BJ (cell line): Measurements from ENCODE around the gene KANK3. TPM values are rescaled to one million over a fixed set of nuclear protein-coding genes. Genes with fewer than 3 reads are reported as not detected.
A peak's percentile ranks its signal among the peaks of the same experiment; 100 is the strongest.

Experiments
- CTCF ChIA-PET: fragments of 350-600 bp; formaldehyde crosslinking; extraction: SDS; loops from one replicate; lab custom pipeline; 2021; ENCODE audit warnings: antibody characterized with exemption, inconsistent platforms; lab: Yijun Ruan, JAX
- POLR2A ChIA-PET: fragments of 300-600 bp; sonication (Branson Sonifier 250); formaldehyde crosslinking; extraction: SDS; loops from one replicate; lab custom pipeline; 2021; ENCODE audit warnings: antibody characterized with exemption; lab: Charles Lee
- DNase-seq: peaks from one replicate; pipeline ENCODE4 v3.0.0-alpha.2; 2011; ENCODE audit warnings: low read depth
- H3K27me3 ChIP-seq: 2 replicates; pipeline ENCODE4 v1.6.0; 2011; ENCODE audit warnings: low read length; ENCODE audit not compliant: control insufficient read depth, insufficient read depth
- H3K36me3 ChIP-seq: 2 replicates; pipeline ENCODE4 v1.5.1; 2011; ENCODE audit warnings: low read length; ENCODE audit not compliant: control insufficient read depth, insufficient read depth
- H3K4me3 ChIP-seq: 2 replicates; pipeline ENCODE4 v1.5.1; 2011; ENCODE audit warnings: low read depth, mild to moderate bottlenecking, control low read depth, low read length
- polyA minus RNA-seq: library from RNA; depleted of rRNA, polyadenylated mRNA; stranded (reverse); fragments of >200 nt; gene quantifications from 2 replicates; pipeline ENCODE4 v1.2.3, GENCODE V29; 2011; rRNA and poly(A)+ RNA removed
- polyA plus RNA-seq: library from polyadenylated mRNA; depleted of rRNA; stranded (reverse); fragments of >200 nt; gene quantifications from 2 replicates; pipeline ENCODE4 v1.2.3, GENCODE V29; 2011; rRNA removed
- TF ChIP-seq, protein P1 (sequence below): IDR thresholded peaks from 2 replicates; pipeline ENCODE4 v1.5.1; 2011; ENCODE audit warnings: low read depth, mild to moderate bottlenecking, control low read depth, inconsistent platforms, low read length, moderate library complexity; ENCODE audit not compliant: insufficient read depth

KANK3 gene
- polyA plus RNA-seq = 0.02 TPM in 1 of 2 replicates, not detected in the other
- polyA minus RNA-seq = not detected in 2 replicates

DNA sequence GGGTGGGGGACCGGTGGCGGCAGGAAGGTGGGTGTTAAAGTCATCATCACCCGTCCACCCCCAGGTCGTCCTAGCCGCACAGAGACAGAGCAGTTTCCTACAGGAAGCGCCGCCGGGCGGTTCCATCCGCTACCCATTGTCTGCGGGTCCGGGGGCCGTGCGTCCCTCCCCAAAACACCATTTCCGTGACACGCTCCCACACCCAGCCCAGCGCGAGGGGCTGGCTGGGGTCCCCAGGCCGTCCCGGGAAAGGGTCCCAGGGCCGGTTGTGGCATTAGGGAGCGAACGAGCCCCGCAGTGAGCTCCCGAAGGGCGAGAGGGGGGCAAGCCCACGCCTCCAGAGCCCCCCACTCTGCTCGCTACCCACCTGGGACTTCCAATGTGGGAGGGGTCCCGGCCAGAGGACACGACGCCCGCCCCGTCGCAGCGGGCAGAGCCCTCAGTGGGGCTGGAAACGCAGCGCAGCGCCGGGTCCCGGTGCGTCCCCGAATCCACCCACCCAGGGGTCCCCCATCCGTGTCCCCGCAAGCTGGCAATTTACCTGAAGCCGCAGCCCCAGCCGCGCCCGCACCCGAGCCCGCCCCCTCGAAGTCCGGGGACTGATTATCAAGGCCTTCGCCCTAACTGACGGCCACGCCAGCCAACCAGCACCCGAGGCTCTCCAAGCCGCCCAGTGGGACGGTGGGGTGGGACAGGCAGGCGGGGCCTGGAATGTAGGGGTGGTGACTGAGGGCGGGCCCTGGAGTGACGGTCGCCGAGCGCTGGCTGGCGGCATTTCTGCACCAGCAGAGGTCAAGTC lies at the start of gene KANK3:
TSS of gene KANK3 (minus strand) at position 579 of the 799 bp plus-strand sequence. CDS start 5,434 bp downstream, outside the sequence.
- POLR2A ChIA-PET = no interaction called here
- CTCF ChIA-PET = interaction anchor here (0.6 to 4.1 kb wide), 4 partner anchors 11 to 238 kb away, joined by 3 to 19 read pairs (median 6); no protein-coding TSS in a partner anchor
- H3K4me3 ChIP-seq = peak within 1 kb of the TSS; percentile 35

DNA sequence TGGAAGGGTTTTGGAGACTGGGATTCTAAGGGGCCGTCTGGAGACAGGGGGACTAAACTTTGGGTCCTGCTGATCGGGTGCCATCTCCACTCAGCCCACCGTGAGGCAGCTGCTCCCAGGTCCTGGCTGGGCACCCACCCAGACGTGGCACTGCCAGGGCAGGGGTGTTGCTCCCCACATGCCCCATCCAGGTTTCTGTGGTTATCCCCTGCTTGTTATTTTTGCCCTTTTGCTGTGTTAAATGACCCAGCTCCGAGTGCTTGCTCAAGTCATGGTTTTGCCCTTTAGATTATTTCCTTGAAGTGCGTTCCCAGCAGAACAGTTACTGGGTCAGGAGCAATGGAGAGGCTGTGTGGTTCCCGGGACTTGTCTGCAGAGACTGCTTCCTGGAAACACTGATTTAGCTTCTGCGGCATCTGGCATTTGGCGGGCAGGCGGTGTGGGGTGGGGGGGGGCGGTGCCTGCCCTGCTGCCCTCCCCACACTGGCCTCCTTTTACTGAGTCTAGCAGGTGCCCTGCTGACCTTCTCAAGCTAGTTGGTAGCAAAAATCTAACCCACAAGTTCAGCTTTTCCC lies 49.0 kb upstream of the KANK3 start:
- TF ChIP-seq, protein P1, sequence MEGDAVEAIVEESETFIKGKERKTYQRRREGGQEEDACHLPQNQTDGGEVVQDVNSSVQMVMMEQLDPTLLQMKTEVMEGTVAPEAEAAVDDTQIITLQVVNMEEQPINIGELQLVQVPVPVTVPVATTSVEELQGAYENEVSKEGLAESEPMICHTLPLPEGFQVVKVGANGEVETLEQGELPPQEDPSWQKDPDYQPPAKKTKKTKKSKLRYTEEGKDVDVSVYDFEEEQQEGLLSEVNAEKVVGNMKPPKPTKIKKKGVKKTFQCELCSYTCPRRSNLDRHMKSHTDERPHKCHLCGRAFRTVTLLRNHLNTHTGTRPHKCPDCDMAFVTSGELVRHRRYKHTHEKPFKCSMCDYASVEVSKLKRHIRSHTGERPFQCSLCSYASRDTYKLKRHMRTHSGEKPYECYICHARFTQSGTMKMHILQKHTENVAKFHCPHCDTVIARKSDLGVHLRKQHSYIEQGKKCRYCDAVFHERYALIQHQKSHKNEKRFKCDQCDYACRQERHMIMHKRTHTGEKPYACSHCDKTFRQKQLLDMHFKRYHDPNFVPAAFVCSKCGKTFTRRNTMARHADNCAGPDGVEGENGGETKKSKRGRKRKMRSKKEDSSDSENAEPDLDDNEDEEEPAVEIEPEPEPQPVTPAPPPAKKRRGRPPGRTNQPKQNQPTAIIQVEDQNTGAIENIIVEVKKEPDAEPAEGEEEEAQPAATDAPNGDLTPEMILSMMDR = no peak
- Histone ChIP-seq H3K36me3 (no peaks in the 10 kb centered on the region; the same call in 1 of the 2 replicates), H3K27me3 (no peaks in the 10 kb centered on the region), H3K4me3 (no peak overlapping the region)
- ChIA-PET CTCF (interaction anchor here (0.6 to 7.0 kb wide), 4 partner anchors 27 to 187 kb away, joined by 3 to 67 read pairs (median 4); no protein-coding TSS in a partner anchor), POLR2A (interaction anchor here (0.7 kb wide), 1 partner anchor 90 kb away, joined by 8 read pairs; no protein-coding TSS in a partner anchor)
- DNase-seq = no peak

More for the DNA sequence above, at the start of gene KANK3:
- TF ChIP-seq, protein P1 = no peak
- Histone ChIP-seq H3K27me3 (peaks cover 21% of the 10 kb centered on the region), H3K36me3 (no peaks in the 10 kb centered on the region)
- no peak for DNase-seq

DNA sequence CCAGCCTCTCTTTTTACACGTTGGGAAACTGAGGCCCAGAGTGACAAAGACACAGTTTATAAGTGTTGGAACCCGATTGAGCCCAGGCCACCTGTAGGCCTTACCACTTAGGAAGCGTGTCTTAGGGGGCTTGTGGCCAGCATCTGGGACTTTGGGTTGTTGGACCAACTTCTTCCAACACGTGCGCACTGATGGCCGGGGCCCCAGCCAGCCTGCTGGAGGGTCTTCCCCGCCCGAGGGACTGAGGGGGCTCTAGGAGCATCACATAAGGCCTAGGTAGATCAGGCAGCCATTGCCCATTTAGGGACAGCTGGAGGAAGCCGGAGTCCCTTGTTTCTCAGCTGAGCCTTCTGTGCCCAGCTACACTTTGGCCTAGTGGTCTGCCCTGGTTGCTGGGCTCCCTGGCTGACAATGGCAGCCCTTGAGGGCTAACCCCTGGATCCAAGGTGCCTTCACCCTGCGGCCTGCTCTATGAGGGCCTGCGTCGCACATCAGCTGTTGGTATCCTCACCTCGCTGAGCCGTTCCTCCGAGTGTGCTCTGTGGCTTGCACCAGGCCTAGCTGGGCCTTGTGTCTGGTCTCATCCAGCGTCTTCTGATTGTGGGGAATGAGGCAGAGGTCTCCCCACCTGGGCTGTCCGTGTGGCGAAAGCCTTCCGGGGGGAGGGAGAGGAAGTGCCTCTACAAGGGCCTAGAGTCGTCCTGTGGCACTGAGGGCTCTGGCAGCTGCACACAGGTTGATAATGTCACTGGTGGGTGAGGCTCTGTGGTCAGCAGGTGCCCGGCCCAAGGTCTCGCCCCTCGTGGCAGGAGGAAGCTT lies 48.3 kb upstream of the KANK3 start:
- no peak for DNase-seq
- H3K4me3 ChIP-seq = peak overlapping the region; percentile 28
- H3K36me3 ChIP-seq = no peaks in the 10 kb centered on the region; the same call in 1 of the 2 replicates
- ChIA-PET POLR2A (no interaction called here), CTCF (interaction anchor here (0.8 to 7.0 kb wide), 3 partner anchors 27 to 188 kb away, joined by 3 to 67 read pairs (median 4); no protein-coding TSS in a partner anchor)
- no peaks in the 10 kb centered on the region for H3K27me3 ChIP-seq
- TF ChIP-seq, protein P1 = no peak

DNA sequence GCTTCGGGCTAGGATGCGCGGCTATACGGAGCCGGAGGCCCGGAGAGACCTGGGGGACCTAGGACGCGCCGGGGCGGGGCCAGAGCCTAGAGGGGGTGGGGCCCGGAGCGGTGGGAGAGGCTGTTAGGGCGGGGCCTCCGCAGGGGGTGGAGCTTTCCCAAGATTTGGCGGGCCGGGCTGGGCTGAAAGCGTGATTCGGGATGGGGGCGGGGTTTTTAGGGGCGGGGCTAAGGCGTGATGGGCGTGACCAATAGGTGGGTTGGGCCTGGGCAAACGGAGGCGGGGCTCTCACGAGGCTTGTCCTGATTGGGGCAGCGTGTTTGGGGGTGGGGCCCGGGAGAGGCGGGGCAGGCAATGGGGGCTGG lies 47.5 kb upstream of the KANK3 start:
- H3K36me3 ChIP-seq = no peaks in the 10 kb centered on the region; the same call in 1 of the 2 replicates
- ChIA-PET POLR2A (interaction anchor here (1.0 to 1.3 kb wide), 2 partner anchors 23 to 35 kb away, joined by 4 to 5 read pairs; no protein-coding TSS in a partner anchor), CTCF (interaction anchor here (7.0 kb wide), 1 partner anchor 36 kb away, joined by 67 read pairs; no protein-coding TSS in a partner anchor)
- H3K4me3 ChIP-seq = peak overlapping the region; percentile 79
- peak; percentile 53 for DNase-seq
- TF ChIP-seq, protein P1 = no peak
- no peaks in the 10 kb centered on the region for H3K27me3 ChIP-seq
